ENCODE measurements around the gene RAB44.
A peak's percentile ranks its signal among the peaks of the same experiment; 100 is the strongest.

Gene RAB44

DNA sequence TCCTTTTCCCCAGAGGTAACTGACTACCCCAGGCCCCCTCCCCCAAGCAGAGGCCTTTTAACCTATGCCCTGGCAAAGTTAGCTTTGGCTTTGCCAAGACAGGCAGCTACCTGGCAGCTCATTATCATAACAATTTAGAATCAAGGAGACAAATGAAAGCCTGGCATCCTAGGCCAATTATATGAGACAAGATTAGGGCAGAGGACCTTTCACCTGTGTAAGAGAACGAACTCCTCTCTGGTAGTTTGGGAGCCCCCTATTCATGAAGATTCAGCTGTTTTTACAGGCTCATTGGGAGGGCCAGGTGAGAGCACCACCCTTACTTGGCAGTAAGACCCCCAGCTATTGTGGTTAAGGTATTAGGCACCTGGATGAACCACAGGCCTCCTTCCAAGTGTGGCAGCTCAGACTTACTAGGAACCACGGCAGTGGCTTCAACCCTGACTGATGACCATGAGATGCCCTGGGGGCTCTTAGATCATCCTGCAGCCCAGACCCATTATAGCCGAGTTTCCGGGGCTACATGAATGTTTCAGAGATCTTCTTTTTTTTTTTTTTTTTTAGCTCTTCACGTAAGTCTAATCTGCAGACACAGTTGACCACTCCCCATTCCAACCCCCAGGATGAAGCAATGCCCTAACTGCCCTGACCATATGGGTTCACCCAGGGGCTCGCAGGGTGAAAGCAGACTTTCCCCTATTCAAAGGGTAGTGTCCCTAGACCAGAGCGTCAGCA, 56.2 kb downstream of the RAB44 start:
- DNase-seq = no peak
- H3K4ac ChIP-seq (ENCODE audit: low read depth in 1 of 2, low read length in 2 of 2) = no peak overlapping the region
- H3K4me1 ChIP-seq (ENCODE audit: control insufficient read depth, insufficient read depth, low read depth, low read length) = peaks cover 8% of the 10 kb centered on the region
- no peak overlapping the region for H3K23ac ChIP-seq (ENCODE audit: low read length in 2 of 2)
- H3K4me3 ChIP-seq (ENCODE audit: insufficient read depth in 1 of 2, low read depth in 1 of 2, low read length in 2 of 2) = no peak overlapping the region
- no peak overlapping the region for H3K9ac ChIP-seq (ENCODE audit: low read length)
- H3K18ac ChIP-seq (ENCODE audit: low read depth in 1 of 2, low read length in 2 of 2) = no peak overlapping the region
- peaks cover 6% of the 10 kb centered on the region for H3K9me3 ChIP-seq (ENCODE audit: control insufficient read depth, low read length)
- no peak overlapping the region for H3K27ac ChIP-seq (ENCODE audit: low read length, poor library complexity, severe bottlenecking)
- no peak overlapping the region for H3K14ac ChIP-seq (ENCODE audit: low read length in 2 of 2)
- H4K8ac ChIP-seq (ENCODE audit: low read length) = no peak overlapping the region
- H2BK12ac ChIP-seq (ENCODE audit: low read length in 2 of 2) = no peak overlapping the region
- no peaks in the 10 kb centered on the region for H3K36me3 ChIP-seq (ENCODE audit: control insufficient read depth in 1 of 2, insufficient read depth in 2 of 2, low read depth in 1 of 2, low read length in 2 of 2)
- H2AK5ac ChIP-seq (ENCODE audit: low read length, severe bottlenecking) = no peak overlapping the region
- H4K91ac ChIP-seq (ENCODE audit: low read length) = no peak overlapping the region
- H3K4me2 ChIP-seq (ENCODE audit: low read length, poor library complexity, severe bottlenecking) = no peak overlapping the region
- H3K79me1 ChIP-seq (replicated peaks; ENCODE audit: low read length, poor library complexity, severe bottlenecking) = no peaks in the 10 kb centered on the region
- 95% methylated on average over 7 of the region's 7 CpGs for WGBS
- no peak overlapping the region for H2BK5ac ChIP-seq (ENCODE audit: low read depth, low read length, poor library complexity, severe bottlenecking)
- no peaks in the 10 kb centered on the region for H3K27me3 ChIP-seq (ENCODE audit: control insufficient read depth in 1 of 2, insufficient read depth in 1 of 2, low read length in 2 of 2)
- H2AFZ ChIP-seq (ENCODE audit: low read depth, low read length) = no peak overlapping the region
- no peak overlapping the region for H2BK15ac ChIP-seq (ENCODE audit: low read depth, poor library complexity, severe bottlenecking)
- H2BK120ac ChIP-seq (ENCODE audit: low read depth, low read length) = no peak overlapping the region

DNA sequence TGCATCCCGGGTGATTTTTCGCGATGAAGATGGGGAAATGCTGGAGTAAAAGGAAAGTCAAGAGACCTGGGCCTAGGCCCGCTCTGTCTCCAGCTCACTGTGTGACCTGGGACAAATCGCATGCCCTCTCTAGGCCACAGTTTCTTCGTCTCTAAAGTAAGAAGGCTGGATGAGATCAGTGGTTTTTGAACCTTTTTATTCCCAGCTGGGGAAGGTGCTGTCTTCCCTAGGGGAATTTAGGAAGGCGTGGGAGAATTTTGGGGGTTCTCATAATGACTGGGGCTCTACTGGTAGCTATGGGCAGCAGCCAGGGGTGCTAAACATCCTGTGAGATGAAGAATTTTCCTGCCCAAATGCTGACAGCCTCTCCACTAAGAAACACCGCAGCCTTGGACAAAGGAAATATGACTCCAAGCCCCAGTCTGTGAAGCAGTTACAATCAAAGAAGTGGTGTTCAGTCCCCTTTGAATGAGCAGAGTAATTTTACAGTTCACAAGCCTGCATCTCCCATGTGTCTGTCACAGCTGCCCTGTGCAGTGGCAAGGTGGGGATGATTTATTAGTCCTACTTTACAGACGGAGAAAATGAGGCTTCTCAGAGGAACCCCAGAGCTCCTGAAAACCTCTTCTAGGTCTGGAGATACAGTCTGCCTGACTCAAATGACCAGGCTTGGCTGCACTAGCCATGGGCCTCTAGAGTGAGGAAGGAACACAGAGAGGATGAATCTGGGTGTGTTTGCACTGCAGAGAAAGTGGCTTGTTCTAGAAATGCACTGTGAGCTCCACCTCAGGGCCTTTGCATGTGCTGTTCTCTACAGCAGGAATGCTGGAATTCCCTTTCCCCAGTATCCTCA, 57.2 kb downstream of the RAB44 start:
- 88% methylated on average over 9 of the region's 9 CpGs for WGBS
- no peak overlapping the region for H2BK120ac ChIP-seq (ENCODE audit: low read depth, low read length)
- H2BK5ac ChIP-seq (ENCODE audit: low read depth, low read length, poor library complexity, severe bottlenecking) = no peak overlapping the region
- no peak overlapping the region for H3K14ac ChIP-seq (ENCODE audit: low read length in 2 of 2)
- H3K79me1 ChIP-seq (replicated peaks; ENCODE audit: low read length, poor library complexity, severe bottlenecking) = no peaks in the 10 kb centered on the region
- no peak overlapping the region for H4K91ac ChIP-seq (ENCODE audit: low read length)
- no peak overlapping the region for H2AK5ac ChIP-seq (ENCODE audit: low read length, severe bottlenecking)
- H3K9ac ChIP-seq (ENCODE audit: low read length) = no peak overlapping the region
- peaks cover 6% of the 10 kb centered on the region for H3K9me3 ChIP-seq (ENCODE audit: control insufficient read depth, low read length)
- H3K36me3 ChIP-seq (ENCODE audit: control insufficient read depth in 1 of 2, insufficient read depth in 2 of 2, low read depth in 1 of 2, low read length in 2 of 2) = no peaks in the 10 kb centered on the region
- peaks cover 0 to 4% of the 10 kb centered on the region in 2 experiments for H3K27me3 ChIP-seq (ENCODE audit: control insufficient read depth in 1 of 2, insufficient read depth in 1 of 2, low read length in 2 of 2)
- H2AFZ ChIP-seq (ENCODE audit: low read depth, low read length) = no peak overlapping the region
- H3K4me3 ChIP-seq (ENCODE audit: insufficient read depth in 1 of 2, low read depth in 1 of 2, low read length in 2 of 2) = no peak overlapping the region
- H3K4me2 ChIP-seq (ENCODE audit: low read length, poor library complexity, severe bottlenecking) = no peak overlapping the region
- H2BK15ac ChIP-seq (ENCODE audit: low read depth, poor library complexity, severe bottlenecking) = no peak overlapping the region
- H2BK12ac ChIP-seq (ENCODE audit: low read length in 2 of 2) = no peak overlapping the region
- no peak overlapping the region for H4K8ac ChIP-seq (ENCODE audit: low read length)
- peaks cover 8% of the 10 kb centered on the region for H3K4me1 ChIP-seq (ENCODE audit: control insufficient read depth, insufficient read depth, low read depth, low read length)
- no peak for DNase-seq
- no peak overlapping the region for H3K18ac ChIP-seq (ENCODE audit: low read depth in 1 of 2, low read length in 2 of 2)
- no peak overlapping the region for H3K27ac ChIP-seq (ENCODE audit: low read length, poor library complexity, severe bottlenecking)
- no peak overlapping the region for H3K23ac ChIP-seq (ENCODE audit: low read length in 2 of 2)
- H3K4ac ChIP-seq (ENCODE audit: low read depth in 1 of 2, low read length in 2 of 2) = no peak overlapping the region

DNA sequence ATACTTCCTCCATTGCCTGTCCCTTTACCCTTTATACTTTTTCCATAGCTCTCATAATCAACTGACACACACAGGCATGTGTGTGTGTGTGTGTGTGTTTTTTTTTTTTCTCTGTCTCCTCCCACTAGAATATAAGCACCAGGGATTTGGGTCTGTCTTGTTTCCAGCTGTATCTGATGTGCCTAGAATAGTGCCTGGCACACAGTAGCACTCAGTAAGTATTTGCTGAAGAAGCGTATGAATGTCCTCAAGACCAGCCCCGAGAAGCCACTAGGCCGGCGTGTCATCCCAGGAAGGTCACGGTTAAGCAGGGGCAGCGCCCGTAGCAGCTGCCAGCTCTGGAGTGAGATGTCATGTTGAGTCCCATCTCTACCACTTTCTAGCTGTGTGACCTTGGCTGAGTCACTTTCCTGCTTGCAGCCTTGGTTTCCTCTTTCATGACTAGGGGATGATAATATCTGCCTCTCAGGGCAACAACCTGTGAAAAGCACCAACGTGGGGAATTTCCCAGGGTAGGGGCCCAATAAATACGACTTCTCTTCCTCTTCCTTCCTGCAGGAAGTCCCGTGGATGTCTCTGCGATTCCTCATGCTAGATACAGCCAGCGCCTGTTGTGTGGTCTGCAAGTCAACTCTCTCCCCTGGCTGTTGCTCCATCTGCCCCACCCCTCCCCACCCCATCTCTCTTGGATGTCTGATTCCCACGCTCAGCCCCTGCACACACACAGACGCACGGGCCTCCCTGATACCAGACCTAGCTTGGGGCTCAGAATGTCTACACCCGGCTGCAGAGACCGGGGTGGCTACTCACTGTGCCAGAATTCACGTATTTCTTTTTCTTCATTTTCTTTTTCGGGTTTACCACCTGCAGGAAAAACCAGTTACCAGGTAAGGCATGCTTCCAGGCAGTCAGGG, 58.1 kb downstream of the RAB44 start:
- WGBS = 57% methylated on average over 19 of the region's 19 CpGs
- H2AK5ac ChIP-seq (ENCODE audit: low read length, severe bottlenecking) = no peak overlapping the region

More for the DNA sequence above, 58.1 kb downstream of the RAB44 start:
- peaks cover 5 to 6% of the 10 kb centered on the region in 2 experiments for H3K27me3 ChIP-seq (ENCODE audit: control insufficient read depth in 1 of 2, insufficient read depth in 1 of 2, low read length in 2 of 2)
- no peak overlapping the region for H3K4me3 ChIP-seq (ENCODE audit: insufficient read depth in 1 of 2, low read depth in 1 of 2, low read length in 2 of 2)
- no peaks in the 10 kb centered on the region for H3K9me3 ChIP-seq (ENCODE audit: control insufficient read depth, low read length)
- no peak overlapping the region for H4K8ac ChIP-seq (ENCODE audit: low read length)
- H4K91ac ChIP-seq (ENCODE audit: low read length) = no peak overlapping the region
- no peak overlapping the region for H2BK15ac ChIP-seq (ENCODE audit: low read depth, poor library complexity, severe bottlenecking)
- H3K4me2 ChIP-seq (ENCODE audit: low read length, poor library complexity, severe bottlenecking) = no peak overlapping the region
- H3K4me1 ChIP-seq (ENCODE audit: control insufficient read depth, insufficient read depth, low read depth, low read length) = peaks cover 8% of the 10 kb centered on the region
- H2BK120ac ChIP-seq (ENCODE audit: low read depth, low read length) = no peak overlapping the region
- no peaks in the 10 kb centered on the region for H3K36me3 ChIP-seq (ENCODE audit: control insufficient read depth in 1 of 2, insufficient read depth in 2 of 2, low read depth in 1 of 2, low read length in 2 of 2)
- H3K23ac ChIP-seq (ENCODE audit: low read length in 2 of 2) = no peak overlapping the region
- H2BK5ac ChIP-seq (ENCODE audit: low read depth, low read length, poor library complexity, severe bottlenecking) = no peak overlapping the region
- no peak overlapping the region for H3K18ac ChIP-seq (ENCODE audit: low read depth in 1 of 2, low read length in 2 of 2)
- no peak overlapping the region for H3K27ac ChIP-seq (ENCODE audit: low read length, poor library complexity, severe bottlenecking)
- H3K14ac ChIP-seq (ENCODE audit: low read length in 2 of 2) = no peak overlapping the region
- no peak overlapping the region for H3K4ac ChIP-seq (ENCODE audit: low read depth in 1 of 2, low read length in 2 of 2)
- no peak overlapping the region for H2BK12ac ChIP-seq (ENCODE audit: low read length in 2 of 2)
- no peak overlapping the region for H2AFZ ChIP-seq (ENCODE audit: low read depth, low read length)
- H3K9ac ChIP-seq (ENCODE audit: low read length) = no peak overlapping the region
- peak; percentile 64 for DNase-seq
- no peaks in the 10 kb centered on the region for H3K79me1 ChIP-seq (replicated peaks; ENCODE audit: low read length, poor library complexity, severe bottlenecking)

Measured in mesenchymal stem cell (in vitro differentiated cells and primary cell).